GM21825 (cell line): ENCODE measurements around the gene MARCHF2.
"Not testable (repeated sequence)": the region's sequence is repeated elsewhere in the genome, so short reads cannot be mapped to it uniquely, and the experiment has no call there.

Experiments used
- ATAC-seq: cut with Tn5 transposase; IDR thresholded peaks from one replicate; pipeline ENCODE4 v1.9.1; 2021; ENCODE audit warnings: mild to moderate bottlenecking, moderate library complexity; ENCODE audit not compliant: unreplicated experiment

The MARCHF2 gene

DNA sequence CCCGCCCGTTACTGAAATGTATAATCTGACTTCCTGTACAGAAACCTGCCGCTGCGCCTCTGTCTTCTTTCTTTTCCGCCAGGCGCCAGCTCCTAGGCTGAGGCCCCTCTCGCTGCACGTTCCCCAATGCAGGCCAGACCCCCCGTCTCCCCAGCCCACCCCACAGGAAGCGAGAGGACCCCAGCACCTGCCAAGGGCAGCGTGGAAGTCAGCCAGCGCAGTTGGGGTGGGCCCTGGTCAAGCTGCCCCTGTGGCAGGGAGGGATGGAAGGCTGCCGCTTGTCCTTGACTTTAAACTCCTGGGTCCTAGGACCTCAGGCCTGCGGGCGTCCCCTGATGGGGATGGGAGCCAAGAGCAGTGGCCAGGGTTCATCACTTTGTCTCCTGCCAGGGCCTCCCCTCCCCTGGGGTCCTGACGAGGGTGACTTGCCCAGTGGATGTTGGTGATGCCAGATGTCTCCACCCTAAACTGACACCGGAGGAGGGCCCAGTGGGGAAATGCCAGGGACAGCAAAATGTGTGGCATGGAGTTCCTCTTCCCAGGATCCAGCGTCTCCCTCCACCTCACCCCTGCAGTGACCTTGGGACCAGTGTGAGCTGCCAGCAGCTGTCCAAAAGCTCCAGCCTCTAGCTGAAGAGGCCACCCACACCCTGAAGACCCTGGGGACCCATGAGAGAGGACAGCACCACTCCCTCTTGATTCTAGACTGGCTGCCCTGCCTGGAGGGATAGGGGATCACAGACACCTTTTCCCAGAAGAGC lies 8.5 kb upstream of the MARCHF2 start:
- ATAC-seq: no peak

DNA sequence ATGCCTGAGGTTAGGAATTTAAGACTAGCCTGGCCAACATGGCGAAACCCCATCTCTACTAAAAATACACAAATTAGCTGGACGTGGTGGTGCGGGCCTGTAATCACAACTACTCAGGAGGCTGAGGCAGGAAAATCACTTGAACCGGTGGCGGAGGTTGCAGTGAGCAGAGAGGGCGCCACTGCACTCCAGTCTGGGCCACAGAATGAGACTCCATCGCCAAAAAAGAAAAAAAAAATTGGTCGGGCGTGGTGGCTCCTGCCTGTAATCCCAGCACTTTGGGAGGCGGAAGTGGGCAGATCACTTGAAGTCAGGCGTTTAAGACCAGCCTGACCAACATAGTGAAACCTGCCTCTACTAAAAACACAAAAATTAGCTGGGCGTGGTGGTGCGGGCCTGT lies 2.4 kb upstream of the MARCHF2 start:
- ATAC-seq: not testable (repeated sequence)

DNA sequence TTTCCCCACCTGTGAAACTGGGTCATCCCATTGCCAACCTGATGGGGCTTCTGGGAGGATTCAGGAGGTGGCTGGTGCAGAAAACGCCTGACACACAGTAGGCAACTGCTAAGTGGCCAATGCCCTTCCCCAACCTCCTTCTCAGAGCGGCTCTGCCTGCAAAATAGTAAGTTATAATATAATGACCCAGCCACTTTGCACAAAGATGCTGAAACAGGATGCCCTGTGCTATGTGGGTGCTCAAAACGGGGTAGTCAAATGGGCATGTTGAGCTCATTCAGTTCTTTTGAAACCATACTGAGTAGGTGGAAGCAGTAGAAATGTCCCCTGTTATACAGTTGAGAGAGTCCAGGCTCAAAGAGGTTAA lies 507 bp downstream of the MARCHF2 start:
- ATAC-seq: no peak

DNA sequence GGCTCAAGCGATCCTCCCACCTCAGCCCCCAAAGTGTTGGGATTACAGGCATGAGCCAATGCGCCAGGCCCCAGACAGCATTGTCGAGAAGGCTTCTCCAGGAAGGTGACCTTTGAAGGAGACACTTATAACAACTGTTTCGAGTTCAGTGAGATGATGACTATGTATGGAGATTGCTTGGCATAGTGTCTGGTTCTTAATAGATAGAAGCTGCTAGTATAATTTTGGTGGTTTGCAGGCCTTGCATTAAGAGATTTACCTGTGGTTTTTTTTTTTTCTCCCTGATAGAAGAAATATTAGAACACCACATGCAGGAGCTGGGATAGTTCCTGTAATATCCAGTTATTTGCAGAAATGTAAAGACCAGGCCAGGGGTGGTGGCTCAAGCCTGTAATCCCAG lies 3.7 kb downstream of the MARCHF2 start:
- no peak for ATAC-seq

DNA sequence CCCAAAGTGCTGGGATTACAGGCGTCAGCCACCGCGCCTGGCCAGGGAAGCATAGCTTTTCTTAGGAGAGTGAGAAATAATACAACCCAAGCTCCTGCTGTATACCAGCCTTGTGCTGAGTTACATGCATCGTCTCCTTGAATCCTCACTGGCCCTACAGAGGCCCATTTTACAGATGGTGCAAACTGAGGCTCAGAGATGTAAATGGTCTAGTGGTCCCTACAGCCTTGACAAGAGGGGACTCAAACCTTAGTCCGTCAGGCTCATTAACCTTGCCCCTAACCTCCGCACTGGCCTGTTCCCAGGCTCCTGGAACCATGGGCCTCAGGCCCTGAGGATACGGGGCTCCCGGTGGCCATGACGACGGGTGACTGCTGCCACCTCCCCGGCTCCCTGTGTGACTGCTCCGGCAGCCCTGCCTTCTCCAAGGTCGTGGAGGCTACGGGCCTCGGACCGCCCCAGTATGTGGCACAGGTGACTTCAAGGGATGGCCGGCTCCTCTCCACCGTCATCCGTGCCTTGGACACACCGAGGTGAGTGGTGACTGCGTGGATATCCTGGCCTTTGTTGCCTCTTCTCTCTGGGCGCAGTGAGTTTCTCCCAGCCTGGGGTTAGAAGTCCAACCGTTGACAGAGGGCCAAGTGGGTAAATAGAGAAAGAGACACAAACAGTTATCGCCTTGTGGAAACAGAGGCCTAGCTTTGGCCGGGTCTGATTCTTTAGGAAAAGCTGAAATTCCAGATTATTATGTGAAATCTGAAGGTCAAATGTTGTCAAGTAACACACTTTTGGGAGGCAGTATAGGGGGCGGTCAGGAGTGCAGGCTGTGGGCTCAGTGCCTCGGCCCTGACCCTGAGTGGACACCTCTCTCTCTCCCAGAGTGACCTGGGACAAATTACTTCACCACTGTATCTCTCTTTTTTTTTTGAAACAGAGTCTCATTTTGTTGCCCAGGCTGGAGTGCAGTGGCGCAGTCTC lies 8.7 kb downstream of the MARCHF2 start:
- ATAC-seq: no peak

DNA sequence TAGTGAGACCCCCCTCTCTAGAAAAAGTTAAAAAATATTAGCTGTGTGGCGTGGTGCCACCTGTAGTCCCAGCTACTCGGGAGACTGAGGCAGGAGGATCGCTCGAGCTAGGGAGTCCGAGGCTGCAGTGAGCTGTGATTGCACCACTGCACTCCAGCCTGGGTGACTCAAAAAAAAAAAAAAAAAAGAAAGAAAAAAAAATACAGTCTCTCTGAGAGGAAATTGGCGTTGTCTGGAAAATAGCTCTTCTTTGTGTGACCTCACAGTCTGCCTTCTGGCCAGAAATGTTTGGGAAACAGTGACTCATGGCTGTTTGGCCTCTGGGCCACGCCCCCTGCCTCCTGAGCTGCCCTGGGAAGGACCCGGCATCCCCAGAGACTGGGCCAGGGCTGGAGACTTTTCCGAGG lies 10.7 kb downstream of the MARCHF2 start:
- no peak for ATAC-seq

DNA sequence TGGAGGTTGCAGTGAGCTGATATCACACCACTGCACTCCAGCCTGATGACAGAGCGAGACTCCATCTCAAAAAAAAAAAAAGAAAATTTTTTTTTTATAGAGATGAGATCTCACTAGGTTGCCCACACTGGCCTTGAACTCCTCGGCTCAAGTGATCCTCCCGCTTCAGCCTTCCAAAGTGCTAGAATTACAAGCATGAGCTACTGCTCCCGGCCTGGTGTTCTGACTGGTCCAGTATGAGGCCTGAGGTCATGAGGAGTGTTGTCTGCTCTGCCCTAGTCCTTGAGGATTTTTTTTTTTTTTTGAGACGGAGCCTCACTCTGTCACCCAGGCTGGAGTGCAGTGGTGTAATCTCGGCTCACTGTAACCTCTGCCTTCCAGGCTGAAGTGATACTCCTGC lies 12.2 kb downstream of the MARCHF2 start:
- not testable (repeated sequence) for ATAC-seq

DNA sequence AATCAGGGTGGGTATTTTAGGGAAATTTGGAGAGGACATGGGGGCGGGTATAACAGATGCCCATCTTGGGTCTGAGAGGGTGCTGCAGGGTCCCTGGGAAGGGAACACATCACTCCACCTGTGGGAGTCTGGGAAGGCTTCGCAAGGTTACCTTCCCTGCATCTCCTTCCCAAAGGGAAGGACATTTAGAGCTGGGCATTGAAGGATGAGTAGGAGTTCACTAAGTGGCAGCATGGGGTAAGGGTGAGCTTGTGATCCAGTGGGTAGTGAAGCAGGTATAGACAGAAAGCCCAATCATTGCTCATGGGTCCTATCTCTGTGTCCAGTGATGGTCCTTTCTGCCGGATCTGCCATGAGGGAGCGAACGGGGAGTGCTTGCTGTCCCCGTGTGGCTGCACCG lies 13.2 kb downstream of the MARCHF2 start:
- ATAC-seq: no peak

DNA sequence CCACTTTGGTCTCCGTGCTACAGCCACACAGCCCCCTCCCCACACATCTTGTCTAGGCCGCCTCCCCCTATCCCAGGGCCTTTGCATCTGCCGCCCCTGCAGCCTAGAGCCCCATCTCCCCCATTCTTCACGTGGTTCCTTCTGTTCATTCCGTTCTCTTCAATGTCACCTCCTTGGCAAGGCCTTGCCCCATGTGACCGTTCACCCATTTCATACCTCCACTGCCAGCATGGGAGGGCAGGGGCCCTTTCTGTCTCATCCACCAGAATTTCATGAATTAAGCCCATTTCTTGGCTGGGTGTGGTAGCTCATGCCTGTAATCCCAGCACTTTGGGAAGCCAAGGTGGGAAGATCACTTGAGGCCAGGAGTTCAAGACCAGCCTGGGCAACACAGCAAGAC lies 15.9 kb downstream of the MARCHF2 start:
- no peak for ATAC-seq

DNA sequence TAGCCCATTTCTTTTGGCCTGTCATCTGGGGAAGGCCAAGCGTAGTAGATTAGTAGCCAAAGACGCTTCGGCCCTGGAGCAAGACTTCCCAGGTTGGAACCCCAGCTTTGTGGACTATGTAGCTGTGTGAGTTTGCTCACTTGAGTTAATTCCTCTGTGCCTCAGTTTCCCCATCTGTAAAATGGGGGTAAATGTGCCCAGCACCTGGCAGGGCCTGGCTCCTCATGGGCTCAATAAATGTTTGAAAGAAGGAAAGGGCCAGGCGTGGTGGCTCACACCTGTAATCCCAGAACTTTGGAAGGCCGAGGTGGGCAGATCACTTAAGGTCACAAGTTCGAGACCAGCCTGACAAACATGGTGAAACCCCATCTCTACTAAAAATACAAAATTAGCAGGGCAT lies 16.7 kb downstream of the MARCHF2 start:
- no peak for ATAC-seq

DNA sequence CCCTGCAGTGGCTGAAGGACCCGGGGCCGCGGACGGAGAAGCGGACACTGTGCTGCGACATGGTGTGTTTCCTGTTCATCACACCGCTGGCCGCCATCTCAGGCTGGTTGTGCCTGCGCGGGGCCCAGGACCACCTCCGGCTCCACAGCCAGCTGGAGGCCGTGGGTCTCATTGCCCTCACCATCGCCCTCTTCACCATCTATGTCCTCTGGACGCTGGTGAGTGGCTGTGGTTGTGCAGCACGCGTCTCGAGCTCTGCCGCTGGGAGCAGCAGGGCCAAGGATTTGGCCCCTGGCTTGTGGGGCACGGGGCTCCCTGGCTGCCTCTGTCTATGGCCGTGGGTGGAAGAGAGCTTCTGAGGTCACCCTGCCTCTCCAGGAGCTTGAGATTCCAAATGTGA lies 17.5 kb downstream of the MARCHF2 start:
- no peak for ATAC-seq

DNA sequence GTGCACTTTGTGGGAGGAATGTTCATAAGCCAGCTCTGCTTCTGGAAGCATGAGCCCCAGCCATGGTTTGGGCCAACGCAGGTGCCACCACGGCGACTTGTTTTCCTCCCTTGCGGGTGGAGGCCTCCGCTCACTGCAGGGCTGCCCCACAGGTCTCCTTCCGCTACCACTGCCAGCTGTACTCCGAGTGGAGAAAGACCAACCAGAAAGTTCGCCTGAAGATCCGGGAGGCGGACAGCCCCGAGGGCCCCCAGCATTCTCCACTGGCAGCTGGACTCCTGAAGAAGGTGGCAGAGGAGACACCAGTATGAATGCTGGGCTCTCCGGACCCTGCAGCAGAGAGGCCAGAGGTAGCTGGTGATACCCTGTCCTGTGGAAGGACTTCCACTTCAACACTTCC lies 25.1 kb downstream of the MARCHF2 start:
- no peak for ATAC-seq

DNA sequence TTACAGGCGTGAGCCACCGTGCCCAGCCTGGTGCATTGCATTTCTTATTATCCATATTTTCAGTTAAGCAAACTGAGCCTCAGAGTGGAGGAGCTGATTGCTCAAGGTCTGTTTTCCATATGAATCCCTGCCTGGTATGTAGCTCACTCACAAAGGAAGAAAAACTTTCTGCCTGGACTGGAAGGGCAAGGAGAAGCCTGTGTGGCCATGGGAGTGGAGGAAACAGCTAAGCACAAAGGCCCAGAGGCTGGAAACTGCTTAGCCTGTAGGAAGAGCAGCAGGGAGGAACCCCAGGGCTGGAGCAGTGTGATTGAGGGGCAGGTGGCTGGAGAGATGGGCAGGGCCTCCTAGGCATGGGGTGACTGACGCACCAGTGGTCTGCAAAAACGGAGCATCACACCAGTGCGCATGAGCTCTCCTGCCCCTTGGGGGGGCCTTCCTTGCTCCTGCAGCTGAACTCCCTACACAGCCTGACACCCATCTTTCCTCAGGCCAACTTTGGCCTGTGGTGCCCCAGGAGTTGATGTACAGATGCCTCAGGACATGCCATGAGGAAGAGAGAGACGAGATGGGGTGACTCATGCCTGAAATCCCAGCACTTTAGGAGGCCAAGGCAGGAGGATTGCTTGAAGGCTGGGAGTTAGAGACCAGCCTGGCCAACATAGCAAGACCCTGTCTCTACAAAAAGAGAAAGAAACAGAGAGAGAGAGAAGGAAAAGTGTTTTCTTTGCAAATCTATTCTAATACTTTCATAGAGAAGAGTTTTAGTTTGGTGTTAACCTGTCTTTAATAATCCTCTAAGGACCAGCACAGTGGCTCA lies 28.8 kb downstream of the MARCHF2 start:
- ATAC-seq: no peak

DNA sequence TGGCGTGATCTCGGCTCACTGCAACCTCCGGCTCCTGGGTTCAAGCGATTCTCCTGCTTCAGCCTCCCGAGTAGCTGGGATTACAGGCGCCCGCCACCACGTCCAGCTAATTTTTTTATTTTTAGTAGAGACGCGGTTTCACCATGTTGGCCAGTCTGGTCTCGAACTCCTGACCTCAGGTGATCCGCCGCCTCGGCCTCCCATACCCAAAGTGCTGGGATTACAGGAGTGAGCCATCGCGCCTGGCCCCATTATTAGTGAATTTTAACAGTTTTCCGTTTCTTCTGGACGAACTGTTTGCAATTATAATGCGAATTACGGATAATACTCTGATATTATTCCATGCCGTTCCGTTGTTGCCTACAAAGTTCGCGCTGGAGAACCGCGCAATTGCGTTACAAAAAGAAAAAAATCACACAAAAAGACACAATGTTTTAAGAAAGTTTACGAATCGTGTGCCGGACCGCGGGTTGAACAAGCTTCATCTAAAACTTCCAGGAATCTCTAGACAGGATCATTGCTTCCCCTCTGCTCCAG lies 31.1 kb downstream of the MARCHF2 start:
- ATAC-seq: not testable (repeated sequence)

DNA sequence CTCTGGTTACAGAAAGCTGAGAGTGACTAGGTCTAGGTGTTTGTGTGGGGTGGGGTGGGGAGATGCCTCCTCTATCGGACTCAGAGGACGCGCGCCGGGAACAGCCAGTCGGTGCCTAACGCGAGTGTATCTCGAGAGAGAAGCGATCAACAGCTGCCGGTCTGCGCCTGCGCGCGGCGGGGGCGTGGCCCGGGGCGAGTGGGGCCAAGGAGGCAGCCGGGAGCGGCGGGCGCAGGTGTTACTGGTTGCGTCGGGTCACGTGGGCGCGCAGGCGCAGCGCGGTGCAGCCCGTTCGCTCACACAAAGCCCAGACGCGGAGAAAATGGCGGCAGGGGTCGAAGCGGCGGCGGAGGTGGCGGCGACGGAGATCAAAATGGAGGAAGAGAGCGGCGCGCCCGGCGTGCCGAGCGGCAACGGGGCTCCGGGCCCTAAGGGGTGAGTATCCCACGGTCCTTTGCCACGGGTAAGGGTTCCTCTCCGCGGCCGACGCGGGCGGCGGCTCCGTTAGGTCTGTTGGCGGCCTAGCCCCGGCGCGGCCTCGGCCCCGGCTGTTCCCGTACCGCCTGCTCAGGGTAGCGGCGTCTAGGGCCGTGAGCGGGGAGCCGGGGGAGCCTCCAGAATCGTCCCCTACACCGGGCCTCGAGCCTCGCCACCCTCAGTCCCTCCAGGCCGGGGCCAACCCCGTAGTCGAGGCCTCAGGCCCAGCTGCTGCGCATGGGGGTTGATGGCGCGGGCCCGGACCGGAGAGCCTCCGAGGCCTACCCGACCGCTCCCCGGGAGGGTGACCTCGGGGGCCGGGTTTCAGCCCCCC lies 31.8 kb downstream of the MARCHF2 start, which contains the start of gene HNRNPM:
HNRNPM (plus strand) TSS at position 299 of the 811 bp plus-strand sequence; CDS start at position 323, 24 bp downstream.
- ATAC-seq: peak; percentile 74

DNA sequence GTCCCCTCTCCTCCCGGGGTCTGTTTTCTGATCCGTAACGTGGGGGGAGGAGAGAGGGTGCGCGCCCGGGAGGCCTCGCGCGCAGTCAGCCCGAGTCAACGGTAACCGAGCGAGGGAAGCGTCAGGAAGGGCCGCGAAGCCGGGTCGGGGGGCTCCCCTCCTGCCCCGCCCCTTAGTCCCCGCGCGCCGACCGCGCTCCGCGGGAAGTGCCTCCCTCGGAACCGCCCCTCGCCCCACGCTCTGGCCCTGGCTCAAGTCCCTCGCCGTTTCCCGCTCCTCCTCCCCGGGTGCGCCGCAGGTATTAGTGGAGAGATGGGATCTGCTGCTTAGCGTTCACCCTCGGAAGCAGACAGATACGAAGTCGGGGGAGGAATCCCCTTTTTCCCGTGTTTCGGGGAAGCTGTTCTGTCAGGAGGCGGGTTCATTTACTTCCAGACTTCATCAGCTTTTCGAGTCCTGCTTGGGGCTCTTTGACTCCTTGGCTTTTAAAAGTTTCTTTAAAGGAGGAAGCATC lies 32.4 kb downstream of the MARCHF2 start:
- peak; percentile 38 for ATAC-seq

DNA sequence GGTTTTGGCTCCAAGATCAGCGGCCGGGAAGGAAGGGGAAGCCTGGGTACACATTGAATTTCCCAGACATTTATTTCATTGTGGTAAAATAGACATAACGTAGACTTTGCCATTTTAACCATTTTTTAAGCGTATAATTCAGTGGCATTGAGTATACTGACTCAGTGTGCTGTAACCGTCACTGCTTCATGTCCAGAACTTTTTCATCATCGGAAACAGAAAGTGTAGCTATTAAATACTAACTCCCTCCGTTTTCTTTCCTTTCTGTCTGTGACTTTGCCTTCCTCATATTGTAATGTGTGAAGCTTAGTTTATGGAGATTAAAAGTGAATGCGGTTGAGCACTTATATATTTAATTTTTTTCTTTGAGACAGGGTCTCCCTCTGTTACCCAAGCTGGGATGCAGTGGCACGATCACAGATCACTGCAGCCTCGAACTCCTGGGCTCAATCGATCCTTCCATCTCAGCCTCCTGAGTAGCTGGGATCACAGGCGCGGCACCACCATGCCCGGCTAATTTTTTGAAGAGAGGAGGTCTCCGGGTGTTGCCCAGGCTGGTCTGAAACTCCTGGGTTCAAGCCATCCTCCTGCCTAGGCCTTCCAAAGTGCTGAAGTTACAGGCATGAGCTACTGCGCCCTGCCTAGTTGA lies 33.1 kb downstream of the MARCHF2 start:
- no peak for ATAC-seq

DNA sequence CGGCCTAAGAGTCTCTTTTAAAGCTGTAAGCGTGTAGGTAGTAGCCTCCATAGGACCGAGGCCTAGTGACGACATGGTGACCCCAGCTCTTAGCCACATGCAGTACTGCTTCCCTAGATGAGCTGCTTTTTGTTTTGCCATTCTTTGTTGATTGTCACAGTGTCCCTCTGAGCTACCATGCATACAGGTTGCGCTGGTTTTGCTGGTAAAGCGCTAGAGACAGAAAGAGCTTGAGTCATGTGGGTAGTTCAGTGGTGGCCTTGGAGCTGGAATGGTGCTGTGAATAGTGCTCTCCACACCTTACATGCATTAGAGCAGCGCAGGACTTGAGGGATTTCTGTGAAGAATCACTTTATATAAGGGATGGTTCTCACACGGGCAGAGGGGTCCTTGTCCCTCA lies 36.7 kb downstream of the MARCHF2 start:
- ATAC-seq: no peak

DNA sequence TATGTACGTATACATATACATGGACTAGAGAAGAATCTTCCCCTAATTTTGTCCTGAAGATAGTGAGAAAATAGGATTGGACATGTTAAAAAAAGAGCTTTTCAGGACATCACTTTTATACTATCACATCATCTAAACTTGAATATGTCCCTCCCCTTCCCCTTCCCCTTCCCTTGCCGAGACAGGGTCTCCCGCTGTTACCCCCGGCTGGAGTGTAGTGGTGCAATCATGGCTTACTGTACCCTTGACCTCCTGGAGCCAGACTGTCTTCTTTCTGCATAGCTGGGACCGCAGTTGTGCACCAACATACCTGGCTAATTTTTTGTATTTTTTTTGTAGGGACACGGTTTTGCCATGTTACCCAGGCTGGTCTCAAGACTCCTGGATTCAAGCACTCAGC lies 38.3 kb downstream of the MARCHF2 start:
- no peak for ATAC-seq
